Loucy (cell line): ENCODE data around the gene KIF26A.

Experiments used
- CTCF ChIP-seq: fragments of 200-600 bp; sonication (generic); conservative IDR thresholded peaks from 2 replicates; pipeline ENCODE4 v1.5.1; 2014; ENCODE audit warnings: mild to moderate bottlenecking, antibody characterized with exemption, low read length
- EZH2phosphoT487 ChIP-seq: fragments of 200-600 bp; IDR thresholded peaks from 2 replicates; pipeline ENCODE4 v1.6.1; 2018; ENCODE audit warnings: antibody characterized with exemption, mild to moderate bottlenecking, moderate library complexity, borderline replicate concordance

- TF ChIP-seq CTCF (no peak), EZH2phosphoT487 (no peak)
Measured at GRCh38 chr14:104213301-104214034, 75.1 kb downstream of the KIF26A start.
